ENCODE data around the gene GPR137B.

The GPR137B gene

GRCh38 chr1:236139495-236139894 is 2.8 kb upstream of the GPR137B start:
- Histone ChIP-seq H3K9me3 (ENCODE audit: control insufficient read depth, low read length) (no peaks in the 10 kb centered on the region), H3K36me3 (ENCODE audit: control insufficient read depth, insufficient read depth, low read length) (no peaks in the 10 kb centered on the region), H3K4me3 (ENCODE audit: low read length) (no peak overlapping the region), H3K27me3 (ENCODE audit: control insufficient read depth, insufficient read depth, low read length) (peaks cover 6% of the 10 kb centered on the region), H3K4me1 (ENCODE audit: control insufficient read depth, insufficient read depth, low read length) (peaks cover 6% of the 10 kb centered on the region), H3K9ac (ENCODE audit: low read length) (no peak overlapping the region)

GRCh38 chr1:236140705-236141446 is 1.5 kb upstream of the GPR137B start:
- Histone ChIP-seq H3K27me3 (ENCODE audit: control insufficient read depth, insufficient read depth, low read length) (peaks cover 1% of the 10 kb centered on the region), H3K36me3 (ENCODE audit: control insufficient read depth, insufficient read depth, low read length) (no peaks in the 10 kb centered on the region), H3K9me3 (ENCODE audit: control insufficient read depth, low read length) (no peaks in the 10 kb centered on the region), H3K4me3 (ENCODE audit: low read length) (no peak overlapping the region), H3K4me1 (ENCODE audit: control insufficient read depth, insufficient read depth, low read length) (peaks cover 6% of the 10 kb centered on the region), H3K9ac (ENCODE audit: low read length) (no peak overlapping the region)

- H3K9ac ChIP-seq (ENCODE audit: low read length), result peak overlapping the region; percentile 3
- no peaks in the 10 kb centered on the region for H3K36me3 ChIP-seq (ENCODE audit: control insufficient read depth, insufficient read depth, low read length)
- no peaks in the 10 kb centered on the region for H3K27me3 ChIP-seq (ENCODE audit: control insufficient read depth, insufficient read depth, low read length)
- H3K4me1 ChIP-seq (ENCODE audit: control insufficient read depth, insufficient read depth, low read length), result peaks cover 6% of the 10 kb centered on the region
- H3K4me3 ChIP-seq (ENCODE audit: low read length), result no peak overlapping the region
- no peaks in the 10 kb centered on the region for H3K9me3 ChIP-seq (ENCODE audit: control insufficient read depth, low read length)
These were observed 689 bp upstream of the GPR137B start for GRCh38 chr1:236141447-236142252.

GRCh38 chr1:236143104-236143948 is 987 bp downstream of the GPR137B start:
- H3K4me1 ChIP-seq (ENCODE audit: control insufficient read depth, insufficient read depth, low read length), result peaks cover 17% of the 10 kb centered on the region
- no peaks in the 10 kb centered on the region for H3K9me3 ChIP-seq (ENCODE audit: control insufficient read depth, low read length)
- peak overlapping the region; percentile 69 for H3K9ac ChIP-seq (ENCODE audit: low read length)
- no peaks in the 10 kb centered on the region for H3K36me3 ChIP-seq (ENCODE audit: control insufficient read depth, insufficient read depth, low read length)
- H3K4me3 ChIP-seq (ENCODE audit: low read length), result peak overlapping the region; percentile 52
- H3K27me3 ChIP-seq (ENCODE audit: control insufficient read depth, insufficient read depth, low read length), result no peaks in the 10 kb centered on the region

- no peaks in the 10 kb centered on the region for H3K9me3 ChIP-seq (ENCODE audit: control insufficient read depth, low read length)
- no peaks in the 10 kb centered on the region for H3K27me3 ChIP-seq (ENCODE audit: control insufficient read depth, insufficient read depth, low read length)
- H3K4me3 ChIP-seq (ENCODE audit: low read length), result no peak overlapping the region
- no peak overlapping the region for H3K9ac ChIP-seq (ENCODE audit: low read length)
- H3K36me3 ChIP-seq (ENCODE audit: control insufficient read depth, insufficient read depth, low read length), result no peaks in the 10 kb centered on the region
- peaks cover 17% of the 10 kb centered on the region for H3K4me1 ChIP-seq (ENCODE audit: control insufficient read depth, insufficient read depth, low read length)
These were observed 1.7 kb downstream of the GPR137B start for GRCh38 chr1:236144033-236144432.

- no peaks in the 10 kb centered on the region for H3K9me3 ChIP-seq (ENCODE audit: control insufficient read depth, low read length)
- H3K9ac ChIP-seq (ENCODE audit: low read length), result no peak overlapping the region
- no peaks in the 10 kb centered on the region for H3K36me3 ChIP-seq (ENCODE audit: control insufficient read depth, insufficient read depth, low read length)
- no peaks in the 10 kb centered on the region for H3K27me3 ChIP-seq (ENCODE audit: control insufficient read depth, insufficient read depth, low read length)
- no peak overlapping the region for H3K4me3 ChIP-seq (ENCODE audit: low read length)
- H3K4me1 ChIP-seq (ENCODE audit: control insufficient read depth, insufficient read depth, low read length), result peaks cover 17% of the 10 kb centered on the region
These were observed 2.3 kb downstream of the GPR137B start for GRCh38 chr1:236144446-236145150.

GRCh38 chr1:236147068-236147467 is 4.7 kb downstream of the GPR137B start:
- Histone ChIP-seq H3K9ac (ENCODE audit: low read length) (no peak overlapping the region), H3K4me1 (ENCODE audit: control insufficient read depth, insufficient read depth, low read length) (peaks cover 17% of the 10 kb centered on the region), H3K36me3 (ENCODE audit: control insufficient read depth, insufficient read depth, low read length) (no peaks in the 10 kb centered on the region), H3K27me3 (ENCODE audit: control insufficient read depth, insufficient read depth, low read length) (no peaks in the 10 kb centered on the region), H3K9me3 (ENCODE audit: control insufficient read depth, low read length) (no peaks in the 10 kb centered on the region), H3K4me3 (ENCODE audit: low read length) (no peak overlapping the region)

- Histone ChIP-seq H3K4me3 (ENCODE audit: low read length) (no peak overlapping the region), H3K4me1 (ENCODE audit: control insufficient read depth, insufficient read depth, low read length) (peaks cover 17% of the 10 kb centered on the region), H3K9ac (ENCODE audit: low read length) (no peak overlapping the region), H3K36me3 (ENCODE audit: control insufficient read depth, insufficient read depth, low read length) (no peaks in the 10 kb centered on the region), H3K27me3 (ENCODE audit: control insufficient read depth, insufficient read depth, low read length) (no peaks in the 10 kb centered on the region), H3K9me3 (ENCODE audit: control insufficient read depth, low read length) (no peaks in the 10 kb centered on the region)
These were observed 5.5 kb downstream of the GPR137B start for GRCh38 chr1:236147521-236148469.

GRCh38 chr1:236148470-236148845 is 6.1 kb downstream of the GPR137B start:
- H3K9ac ChIP-seq (ENCODE audit: low read length), result no peak overlapping the region
- peaks cover 14% of the 10 kb centered on the region for H3K4me1 ChIP-seq (ENCODE audit: control insufficient read depth, insufficient read depth, low read length)
- no peaks in the 10 kb centered on the region for H3K36me3 ChIP-seq (ENCODE audit: control insufficient read depth, insufficient read depth, low read length)
- no peaks in the 10 kb centered on the region for H3K27me3 ChIP-seq (ENCODE audit: control insufficient read depth, insufficient read depth, low read length)
- H3K4me3 ChIP-seq (ENCODE audit: low read length), result no peak overlapping the region
- no peaks in the 10 kb centered on the region for H3K9me3 ChIP-seq (ENCODE audit: control insufficient read depth, low read length)

GRCh38 chr1:236149003-236149595 is 6.8 kb downstream of the GPR137B start:
- Histone ChIP-seq H3K4me3 (ENCODE audit: low read length) (no peak overlapping the region), H3K36me3 (ENCODE audit: control insufficient read depth, insufficient read depth, low read length) (no peaks in the 10 kb centered on the region), H3K4me1 (ENCODE audit: control insufficient read depth, insufficient read depth, low read length) (peaks cover 11% of the 10 kb centered on the region), H3K9ac (ENCODE audit: low read length) (no peak overlapping the region), H3K27me3 (ENCODE audit: control insufficient read depth, insufficient read depth, low read length) (no peaks in the 10 kb centered on the region), H3K9me3 (ENCODE audit: control insufficient read depth, low read length) (no peaks in the 10 kb centered on the region)

All from mucosa of stomach (tissue), 1 donor.